Osteoblast (primary cell): ENCODE data around the gene GBX1. TPM values are rescaled to one million over a fixed set of nuclear protein-coding genes. Genes with fewer than 3 reads are reported as not detected.
A peak's percentile ranks its signal among the peaks of the same experiment; 100 is the strongest.

Experiments used
- DNase-seq: peaks from one replicate; pipeline ENCODE4 v3.0.0; 2011; ENCODE audit warnings: low spot score, mixed read lengths; ENCODE audit not compliant: insufficient read length; ENCODE audit errors: missing footprints
- H2AFZ ChIP-seq: 2 replicates; pipeline ENCODE4 v1.6.0; 2011; ENCODE audit warnings: mild to moderate bottlenecking, low read length
- H3K27ac ChIP-seq: 2 replicates; pipeline ENCODE4 v1.5.1; 2011; ENCODE audit warnings: mild to moderate bottlenecking, low read depth, low read length, moderate library complexity
- H3K27me3 ChIP-seq: 2 replicates; pipeline ENCODE4 v1.6.0; 2012; ENCODE audit warnings: mild to moderate bottlenecking, control low read depth, inconsistent platforms, low read length, moderate library complexity; ENCODE audit not compliant: insufficient read depth
- H3K36me3 ChIP-seq: 2 replicates; pipeline ENCODE4 v1.5.1; 2011; ENCODE audit warnings: mild to moderate bottlenecking, low read length, control low read depth, moderate library complexity; ENCODE audit not compliant: insufficient read depth
- H3K4me1 ChIP-seq: 2 replicates; pipeline ENCODE4 v1.5.1; 2011; ENCODE audit warnings: mild to moderate bottlenecking, low read length, control low read depth, moderate library complexity; ENCODE audit not compliant: insufficient read depth
- H3K4me2 ChIP-seq: 2 replicates; pipeline ENCODE4 v1.6.0; 2011; ENCODE audit warnings: mild to moderate bottlenecking, low read length; ENCODE audit not compliant: insufficient read depth
- H3K4me3 ChIP-seq: fragments of 200-600 bp; sonication (generic); 3 replicates; pipeline ENCODE4 v1.5.1; 2012; ENCODE audit warnings: mild to moderate bottlenecking, low read length, inconsistent platforms; ENCODE audit not compliant: insufficient read depth
- H3K79me2 ChIP-seq: 2 replicates; pipeline ENCODE4 v1.6.0; 2012; ENCODE audit warnings: mild to moderate bottlenecking, low read length, control low read depth, inconsistent platforms; ENCODE audit not compliant: insufficient read depth
- H3K9me3 ChIP-seq: 2 replicates; pipeline ENCODE4 v1.5.1; 2011; ENCODE audit warnings: low read depth, low read length, control low read depth
- H4K20me1 ChIP-seq: 2 replicates; pipeline ENCODE4 v1.6.0; 2012; ENCODE audit warnings: mild to moderate bottlenecking, low read length, control low read depth; ENCODE audit not compliant: insufficient read depth
- total RNA-seq: library from RNA; depleted of rRNA; stranded (reverse); fragments of >200 nt; gene quantifications from 2 replicates; pipeline ENCODE4 v1.2.3, GENCODE V29; 2012
- TF ChIP-seq, protein P1 (sequence below): IDR thresholded peaks from 2 replicates; pipeline ENCODE4 v1.5.1; 2011; ENCODE audit warnings: mild to moderate bottlenecking, low read depth, low read length, moderate library complexity; ENCODE audit errors: extremely low read depth

Gene GBX1
- total RNA-seq, 1 donor: not detected

- Histone ChIP-seq H3K27ac (no peak overlapping the region), H4K20me1 (peaks cover 62% of the 10 kb centered on the region), H3K9me3 (no peaks in the 10 kb centered on the region), H2AFZ (no peak overlapping the region), H3K4me2 (no peak overlapping the region), H3K79me2 (peaks cover 73% of the 10 kb centered on the region), H3K4me1 (peaks cover 10% of the 10 kb centered on the region), H3K36me3 (peaks cover 5% of the 10 kb centered on the region), H3K4me3 (no peak overlapping the region), H3K27me3 (no peaks in the 10 kb centered on the region)
- no peak for DNase-seq
- TF ChIP-seq, protein P1, sequence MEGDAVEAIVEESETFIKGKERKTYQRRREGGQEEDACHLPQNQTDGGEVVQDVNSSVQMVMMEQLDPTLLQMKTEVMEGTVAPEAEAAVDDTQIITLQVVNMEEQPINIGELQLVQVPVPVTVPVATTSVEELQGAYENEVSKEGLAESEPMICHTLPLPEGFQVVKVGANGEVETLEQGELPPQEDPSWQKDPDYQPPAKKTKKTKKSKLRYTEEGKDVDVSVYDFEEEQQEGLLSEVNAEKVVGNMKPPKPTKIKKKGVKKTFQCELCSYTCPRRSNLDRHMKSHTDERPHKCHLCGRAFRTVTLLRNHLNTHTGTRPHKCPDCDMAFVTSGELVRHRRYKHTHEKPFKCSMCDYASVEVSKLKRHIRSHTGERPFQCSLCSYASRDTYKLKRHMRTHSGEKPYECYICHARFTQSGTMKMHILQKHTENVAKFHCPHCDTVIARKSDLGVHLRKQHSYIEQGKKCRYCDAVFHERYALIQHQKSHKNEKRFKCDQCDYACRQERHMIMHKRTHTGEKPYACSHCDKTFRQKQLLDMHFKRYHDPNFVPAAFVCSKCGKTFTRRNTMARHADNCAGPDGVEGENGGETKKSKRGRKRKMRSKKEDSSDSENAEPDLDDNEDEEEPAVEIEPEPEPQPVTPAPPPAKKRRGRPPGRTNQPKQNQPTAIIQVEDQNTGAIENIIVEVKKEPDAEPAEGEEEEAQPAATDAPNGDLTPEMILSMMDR: no peak
Observed at GRCh38 chr7:151103973-151104372, 63.5 kb downstream of the GBX1 start.

DNA sequence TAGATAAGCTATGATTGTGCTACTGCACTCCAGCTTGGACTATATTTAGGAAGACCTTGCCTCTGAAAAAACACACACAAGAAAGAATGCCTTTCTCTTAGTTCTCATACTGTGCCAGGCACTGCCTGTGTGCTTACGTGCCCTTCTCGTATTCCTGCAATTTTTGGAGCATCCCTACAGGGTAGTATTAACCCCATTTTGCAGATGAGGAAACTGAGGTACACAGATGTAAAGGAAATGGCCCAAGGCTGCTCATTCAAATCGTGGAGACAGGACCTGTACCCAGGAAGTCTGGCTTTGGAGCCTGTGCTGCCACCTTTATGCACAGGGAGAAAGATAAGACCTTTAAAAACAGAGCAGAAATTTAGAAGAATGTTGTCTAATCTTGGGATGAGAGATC, 64.5 kb downstream of the GBX1 start:
- H3K4me2 ChIP-seq: no peak overlapping the region
- H3K27me3 ChIP-seq: no peaks in the 10 kb centered on the region
- H3K4me1 ChIP-seq: peaks cover 10% of the 10 kb centered on the region
- DNase-seq: peak; percentile 27
- H3K79me2 ChIP-seq: peaks cover 70% of the 10 kb centered on the region
- no peak overlapping the region for H3K27ac ChIP-seq
- H4K20me1 ChIP-seq: peaks cover 58% of the 10 kb centered on the region
- TF ChIP-seq, protein P1: no peak
- peaks cover 5% of the 10 kb centered on the region for H3K36me3 ChIP-seq
- H3K4me3 ChIP-seq: no peak overlapping the region
- no peak overlapping the region for H2AFZ ChIP-seq
- H3K9me3 ChIP-seq: no peaks in the 10 kb centered on the region

DNA sequence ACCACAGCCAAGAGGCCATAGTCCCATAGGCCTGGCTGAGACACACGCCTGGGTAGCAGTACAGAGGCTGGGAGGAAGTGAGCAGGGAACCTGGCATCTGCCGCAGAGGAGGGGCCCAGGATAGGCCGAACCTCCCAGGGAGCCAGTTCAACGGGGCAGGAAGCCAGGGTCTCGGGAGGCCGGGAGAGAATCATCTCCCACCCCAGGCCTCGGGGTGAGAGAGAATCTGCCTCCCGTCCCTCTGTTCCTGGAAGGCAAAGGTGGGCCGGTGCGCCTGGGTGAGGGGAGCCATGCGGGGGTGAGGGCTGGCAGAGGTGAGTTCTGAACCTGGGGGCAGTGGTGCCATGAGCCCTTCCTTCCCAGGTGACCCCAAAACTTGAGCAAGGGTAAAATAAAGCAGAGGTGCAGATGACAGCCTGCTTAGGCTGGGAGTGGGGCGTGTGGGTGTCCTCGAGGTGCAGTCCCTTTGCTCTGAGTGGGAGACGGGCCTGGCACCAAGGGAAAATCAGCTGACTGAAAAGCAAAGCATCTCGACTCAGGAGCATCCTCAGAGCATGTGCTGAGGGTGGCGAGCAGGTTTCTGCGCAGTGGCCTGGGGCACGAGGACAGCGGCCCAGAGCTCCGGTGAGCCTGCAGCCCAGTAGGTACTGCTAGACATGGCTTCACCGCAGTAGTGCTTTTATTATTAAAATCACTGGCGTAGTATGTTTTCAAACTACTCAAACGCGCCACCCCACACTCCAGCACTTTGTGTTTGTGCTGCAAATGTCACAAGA, 65.7 kb downstream of the GBX1 start:
- Histone ChIP-seq H3K4me3 (no peak overlapping the region), H3K27me3 (no peaks in the 10 kb centered on the region), H3K4me1 (peaks cover 10% of the 10 kb centered on the region), H3K36me3 (peaks cover 5% of the 10 kb centered on the region), H3K4me2 (no peak overlapping the region), H4K20me1 (peaks cover 58% of the 10 kb centered on the region), H3K9me3 (no peaks in the 10 kb centered on the region), H3K27ac (no peak overlapping the region), H3K79me2 (peaks cover 74% of the 10 kb centered on the region), H2AFZ (no peak overlapping the region)
- peak; percentile 22 for DNase-seq
- TF ChIP-seq, protein P1: no peak

DNA sequence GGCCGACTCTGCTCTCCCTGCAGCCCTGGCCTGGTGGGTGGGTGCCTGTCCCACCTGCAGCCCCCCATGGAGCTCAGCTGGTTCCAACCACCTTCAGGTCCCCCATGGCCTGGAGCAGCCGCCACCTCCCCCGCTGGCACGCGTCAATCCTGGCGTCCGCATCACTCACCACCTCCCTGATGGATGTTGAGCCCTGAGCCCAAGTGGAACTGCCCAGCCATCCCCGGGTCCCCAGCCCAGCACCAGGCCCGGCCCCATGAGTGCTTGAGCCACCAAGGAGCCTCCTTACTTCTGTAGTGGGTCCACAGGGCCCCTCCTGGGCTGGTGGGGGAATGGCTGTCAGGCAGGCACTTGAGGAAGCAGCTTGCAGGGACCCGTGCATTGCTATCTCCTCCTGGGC, 66.6 kb downstream of the GBX1 start:
- DNase-seq: no peak
- H2AFZ ChIP-seq: no peak overlapping the region
- H3K4me1 ChIP-seq: peaks cover 10% of the 10 kb centered on the region
- H3K4me3 ChIP-seq: no peak overlapping the region
- H3K4me2 ChIP-seq: no peak overlapping the region
- peaks cover 5% of the 10 kb centered on the region for H3K36me3 ChIP-seq
- peaks cover 62% of the 10 kb centered on the region for H4K20me1 ChIP-seq
- TF ChIP-seq, protein P1: no peak
- H3K9me3 ChIP-seq: no peaks in the 10 kb centered on the region
- no peak overlapping the region for H3K27ac ChIP-seq
- H3K27me3 ChIP-seq: no peaks in the 10 kb centered on the region
- H3K79me2 ChIP-seq: peaks cover 75% of the 10 kb centered on the region
